Hepatocyte (in vitro differentiated cells): Measurements from ENCODE around the gene FBLN1. TPM values are rescaled to one million over a fixed set of nuclear protein-coding genes. Genes with fewer than 3 reads are reported as not detected.

Experiments used
- DNase-seq: peaks from one replicate; pipeline ENCODE4 v3.0.0-alpha.2; 2016; ENCODE audit warnings: low spot score
- H2AFZ ChIP-seq: fragments of 200-600 bp; sonication (generic); 2 replicates; pipeline ENCODE4 v1.6.0; 2016; ENCODE audit warnings: antibody characterized with exemption, mild to moderate bottlenecking
- H3K27ac ChIP-seq: fragments of 200-600 bp; sonication (generic); 2 replicates; pipeline ENCODE4 v1.5.1; 2016; ENCODE audit warnings: mild to moderate bottlenecking
- H3K27me3 ChIP-seq: fragments of 200-600 bp; sonication (generic); 2 replicates; pipeline ENCODE4 v1.6.1; 2016
- H3K36me3 ChIP-seq: fragments of 200-600 bp; sonication (generic); replicated peaks from 2 replicates; pipeline ENCODE4 v1.5.1; 2016; ENCODE audit warnings: low read depth; ENCODE audit not compliant: insufficient read depth
- H3K4me1 ChIP-seq: fragments of 200-600 bp; sonication (generic); 2 replicates; pipeline ENCODE4 v1.5.1; 2016; ENCODE audit warnings: mild to moderate bottlenecking, moderate library complexity; ENCODE audit not compliant: insufficient read depth
- H3K4me2 ChIP-seq: fragments of 200-600 bp; sonication (generic); 2 replicates; pipeline ENCODE4 v1.6.0; 2016
- H3K4me3 ChIP-seq: fragments of 200-600 bp; sonication (generic); 2 replicates; pipeline ENCODE4 v1.5.1; 2016; ENCODE audit warnings: mild to moderate bottlenecking
- H3K79me2 ChIP-seq: fragments of 200-600 bp; sonication (generic); 2 replicates; pipeline ENCODE4 v1.6.0; 2017; ENCODE audit warnings: mild to moderate bottlenecking
- H3K9me2 ChIP-seq: fragments of 200-600 bp; sonication (generic); replicated peaks from 2 replicates; pipeline ENCODE4 v1.6.0; 2017; ENCODE audit warnings: mild to moderate bottlenecking; ENCODE audit not compliant: insufficient read depth
- H3K9me3 ChIP-seq: fragments of 200-600 bp; sonication (generic); 2 replicates; pipeline ENCODE4 v1.5.1; 2016; ENCODE audit warnings: low read depth, mild to moderate bottlenecking
- H4K20me1 ChIP-seq: fragments of 200-600 bp; sonication (generic); 2 replicates; pipeline ENCODE4 v1.6.0; 2016; ENCODE audit warnings: mild to moderate bottlenecking; ENCODE audit not compliant: insufficient read depth, poor library complexity, severe bottlenecking
- EZH2 ChIP-seq: fragments of 200-600 bp; sonication (generic); IDR thresholded peaks from 2 replicates; pipeline ENCODE4 v1.6.1; 2016; ENCODE audit warnings: antibody characterized with exemption, mild to moderate bottlenecking, borderline replicate concordance
- EZH2phosphoT487 ChIP-seq: fragments of 200-600 bp; sonication (generic); IDR thresholded peaks from one replicate; pipeline ENCODE4 v1.6.1; 2018; ENCODE audit warnings: antibody characterized with exemption, mild to moderate bottlenecking, low read depth, moderate library complexity; ENCODE audit not compliant: unreplicated experiment, severe bottlenecking
- WGBS: methylation state at CpG from one replicate; pipeline ENCODE4 v1.1.6; 2016; ENCODE audit warnings: low lambda C conversion rate; ENCODE audit errors: missing lambda C conversion rate; 5-methylcytosine and 5-hydroxymethylcytosine counted together
- polyA plus RNA-seq: library from polyadenylated mRNA; unstranded; fragments of >200 nt; fragmentation: Nextera tagmentation; extraction: Ambion mirVana; gene quantifications from 2 replicates; pipeline ENCODE4 v1.2.1, GENCODE V29; 2016
- total RNA-seq: library from RNA; depleted of rRNA; stranded (reverse); fragments of >200 nt; gene quantifications from 2 replicates; pipeline ENCODE4 v1.2.3, GENCODE V29; 2014
- TF ChIP-seq, protein P1 (sequence below): fragments of 200-600 bp; sonication (generic); IDR thresholded peaks from 2 replicates; pipeline ENCODE4 v1.5.1; 2016; ENCODE audit warnings: antibody characterized with exemption, mild to moderate bottlenecking; ENCODE audit not compliant: poor library complexity

FBLN1 gene
- total and polyA plus RNA-seq, 2 experiments from 2014 or later: 201 to 669 TPM

DNA sequence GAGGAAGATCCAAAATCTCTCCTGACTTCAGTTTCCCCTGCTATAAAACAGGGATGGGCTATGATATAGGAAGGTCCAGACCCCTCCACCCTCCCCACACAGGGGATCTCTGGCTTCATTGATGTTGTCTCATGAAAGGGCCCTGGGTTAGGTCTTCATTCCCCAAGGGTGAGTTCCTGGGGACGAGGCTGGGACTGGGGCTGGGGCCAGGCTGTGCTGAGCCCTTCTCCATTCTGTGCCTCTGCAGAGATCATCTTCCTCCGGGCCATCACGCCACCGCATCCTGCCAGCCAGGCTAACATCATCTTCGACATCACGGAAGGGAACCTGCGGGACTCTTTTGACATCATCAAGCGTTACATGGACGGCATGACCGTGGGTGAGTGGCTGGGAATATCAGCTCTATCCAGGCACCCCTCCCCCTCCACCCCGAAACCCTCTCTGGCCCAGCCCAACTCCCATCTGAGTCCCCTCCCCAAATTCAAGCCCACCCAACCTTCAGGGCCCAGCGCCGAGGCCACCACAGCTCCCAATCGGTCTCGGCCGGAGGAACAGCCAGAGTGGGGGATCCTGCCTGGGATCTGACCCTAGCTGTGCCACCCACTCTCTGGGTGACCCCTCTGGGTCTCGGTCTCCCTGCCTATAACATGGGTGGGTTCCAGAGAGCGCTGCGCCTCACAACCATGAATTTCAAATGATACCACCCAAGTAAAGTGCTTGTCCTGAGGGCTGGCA, 74.2 kb downstream of the FBLN1 start:
- no peaks in the 10 kb centered on the region for H3K27me3 ChIP-seq
- H3K9me3 ChIP-seq: no peaks in the 10 kb centered on the region
- TF ChIP-seq, protein P1, sequence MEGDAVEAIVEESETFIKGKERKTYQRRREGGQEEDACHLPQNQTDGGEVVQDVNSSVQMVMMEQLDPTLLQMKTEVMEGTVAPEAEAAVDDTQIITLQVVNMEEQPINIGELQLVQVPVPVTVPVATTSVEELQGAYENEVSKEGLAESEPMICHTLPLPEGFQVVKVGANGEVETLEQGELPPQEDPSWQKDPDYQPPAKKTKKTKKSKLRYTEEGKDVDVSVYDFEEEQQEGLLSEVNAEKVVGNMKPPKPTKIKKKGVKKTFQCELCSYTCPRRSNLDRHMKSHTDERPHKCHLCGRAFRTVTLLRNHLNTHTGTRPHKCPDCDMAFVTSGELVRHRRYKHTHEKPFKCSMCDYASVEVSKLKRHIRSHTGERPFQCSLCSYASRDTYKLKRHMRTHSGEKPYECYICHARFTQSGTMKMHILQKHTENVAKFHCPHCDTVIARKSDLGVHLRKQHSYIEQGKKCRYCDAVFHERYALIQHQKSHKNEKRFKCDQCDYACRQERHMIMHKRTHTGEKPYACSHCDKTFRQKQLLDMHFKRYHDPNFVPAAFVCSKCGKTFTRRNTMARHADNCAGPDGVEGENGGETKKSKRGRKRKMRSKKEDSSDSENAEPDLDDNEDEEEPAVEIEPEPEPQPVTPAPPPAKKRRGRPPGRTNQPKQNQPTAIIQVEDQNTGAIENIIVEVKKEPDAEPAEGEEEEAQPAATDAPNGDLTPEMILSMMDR: no peak
- TF ChIP-seq EZH2phosphoT487: no peak
- no peak for TF ChIP-seq EZH2
- H4K20me1 ChIP-seq: no peaks in the 10 kb centered on the region
- no peak overlapping the region for H3K4me2 ChIP-seq
- no peaks in the 10 kb centered on the region for H3K79me2 ChIP-seq
- H3K4me1 ChIP-seq: no peaks in the 10 kb centered on the region
- DNase-seq: peak; percentile 3
- no peak overlapping the region for H3K4me3 ChIP-seq
- H3K9me2 ChIP-seq: no peaks in the 10 kb centered on the region
- no peaks in the 10 kb centered on the region for H3K36me3 ChIP-seq
- no peak overlapping the region for H2AFZ ChIP-seq
- 97% methylated on average over 18 of the region's 19 CpGs for WGBS
- no peak overlapping the region for H3K27ac ChIP-seq

DNA sequence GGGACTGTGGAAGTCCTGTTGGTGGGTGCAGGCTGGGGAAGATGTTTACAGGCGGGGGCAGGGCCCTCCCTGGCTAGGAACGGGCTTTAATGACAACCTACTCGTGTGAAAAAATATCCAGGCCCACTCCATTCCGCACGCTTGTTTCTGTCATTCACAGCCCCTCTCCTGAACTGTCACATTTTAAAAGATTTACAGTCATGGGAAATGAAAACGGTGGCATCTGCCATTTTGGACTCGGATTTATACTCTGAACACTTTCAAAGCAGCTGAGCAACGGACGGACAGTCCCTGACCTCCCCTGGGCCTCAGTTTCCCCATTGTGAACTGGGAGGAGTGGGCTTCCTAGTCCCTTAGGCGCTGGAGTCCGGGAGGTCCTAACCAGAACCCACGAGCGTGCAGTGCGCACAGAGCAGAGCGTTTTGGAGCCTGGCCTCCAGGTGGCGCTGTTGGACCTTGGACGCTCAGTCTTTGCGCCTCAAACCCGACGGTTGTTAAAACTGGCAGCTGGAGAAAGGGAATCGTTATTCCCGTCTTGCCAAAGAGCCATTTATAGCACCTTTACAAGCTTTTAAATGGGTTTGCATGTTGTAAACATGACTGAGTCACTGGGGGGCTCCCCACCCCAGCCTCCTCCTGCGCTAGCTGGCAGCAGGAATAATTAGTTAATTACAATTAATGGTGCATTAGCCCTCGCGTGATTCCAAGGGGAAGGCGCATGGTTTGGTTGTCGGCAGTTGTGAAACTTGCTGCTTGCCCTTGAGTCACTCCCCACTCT, 75.3 kb downstream of the FBLN1 start:
- Histone ChIP-seq H3K9me2 (no peaks in the 10 kb centered on the region), H3K4me1 (no peaks in the 10 kb centered on the region), H3K9me3 (no peaks in the 10 kb centered on the region), H3K27ac (no peak overlapping the region), H3K4me2 (no peak overlapping the region), H2AFZ (no peak overlapping the region), H3K27me3 (no peaks in the 10 kb centered on the region), H3K36me3 (no peaks in the 10 kb centered on the region), H3K4me3 (no peak overlapping the region), H3K79me2 (no peaks in the 10 kb centered on the region), H4K20me1 (no peaks in the 10 kb centered on the region)
- 30% methylated on average over 27 of the region's 27 CpGs for WGBS
- TF ChIP-seq, protein P1: peak; percentile 94
- no peak for TF ChIP-seq EZH2phosphoT487
- DNase-seq: peak; percentile 92

DNA sequence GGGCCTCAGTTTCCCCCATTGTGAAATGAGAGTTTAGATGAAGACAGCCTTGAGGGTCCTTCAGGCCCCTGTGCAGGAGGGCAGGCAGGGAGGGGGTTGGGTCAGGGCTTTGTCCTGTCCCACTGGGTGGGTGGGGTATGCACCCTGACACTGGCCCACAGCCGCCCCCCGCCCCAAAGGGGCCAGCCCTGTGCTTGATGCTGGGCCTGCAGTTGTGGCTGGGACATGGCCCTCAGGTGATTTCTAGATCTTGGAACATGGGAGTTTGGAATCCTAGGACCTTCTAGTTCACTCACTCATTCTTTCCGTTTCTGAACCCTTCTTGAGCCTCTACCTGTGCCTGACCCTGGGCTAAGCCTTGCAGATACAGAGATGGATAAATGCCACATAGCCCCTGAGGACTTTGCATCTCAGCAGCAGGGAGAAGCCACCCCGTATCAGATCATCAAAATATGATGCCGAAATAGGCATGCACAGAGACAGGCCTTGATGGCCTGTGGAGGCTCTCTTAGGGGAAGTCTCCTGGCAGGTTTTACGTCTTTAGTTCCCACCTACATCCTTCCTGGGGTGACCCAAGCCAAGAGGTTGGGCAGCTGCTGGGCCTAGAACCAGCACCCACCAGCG, 76.0 kb downstream of the FBLN1 start:
- Histone ChIP-seq H3K79me2 (no peaks in the 10 kb centered on the region), H3K27ac (no peak overlapping the region), H3K9me2 (no peaks in the 10 kb centered on the region), H3K4me3 (no peak overlapping the region), H3K27me3 (no peaks in the 10 kb centered on the region), H4K20me1 (no peaks in the 10 kb centered on the region), H2AFZ (no peak overlapping the region), H3K9me3 (no peaks in the 10 kb centered on the region), H3K4me1 (no peaks in the 10 kb centered on the region), H3K36me3 (no peaks in the 10 kb centered on the region), H3K4me2 (no peak overlapping the region)
- WGBS: 92% methylated on average over 7 of the region's 7 CpGs
- no peak for TF ChIP-seq EZH2phosphoT487
- TF ChIP-seq, protein P1: no peak
- TF ChIP-seq EZH2: no peak
- DNase-seq: peak; percentile 2
